GM12878 (cell line): ENCODE data around the gene MAPT. TPM values are rescaled to one million over a fixed set of nuclear protein-coding genes. Genes with fewer than 3 reads are reported as not detected.

Source experiments
- ATAC-seq: fragments of 200-7000 bp; cut with Tn5 transposase; 3 replicates; pipeline ENCODE4 v1.9.1; 2020; ENCODE audit warnings: mild to moderate bottlenecking, moderate library complexity
- BruUV-seq: library from RNA; stranded (reverse); fragments of 400-500 nt; replicated peaks from 2 replicates; lab custom pipeline; 2021; lab: Mats Ljungman, UMichigan
- CTCF ChIA-PET: fragments of 300-600 bp; sonication (Branson Sonifier 250); formaldehyde crosslinking; extraction: SDS; loops from one replicate; lab custom pipeline; 2021; ENCODE audit warnings: inconsistent platforms; lab: Yijun Ruan, JAX
- POLR2A ChIA-PET: fragments of 350-600 bp; formaldehyde crosslinking; extraction: SDS; loops from one replicate; lab custom pipeline; 2021; ENCODE audit warnings: inconsistent platforms; lab: Charles Lee
- RAD21 ChIA-PET: fragments of 300-600 bp; sonication (Branson Sonifier 250); formaldehyde crosslinking; loops from one replicate; lab custom pipeline; 2023; ENCODE audit warnings: antibody characterized with exemption; ENCODE audit not compliant: unreplicated experiment; lab: Charles Lee
- SMC1A ChIA-PET: fragments of 300-600 bp; sonication (Branson Sonifier 250); formaldehyde crosslinking; loops from one replicate; lab custom pipeline; 2023; ENCODE audit not compliant: unreplicated experiment, uncharacterized antibody; lab: Charles Lee
- DNase-seq: peaks from one replicate; pipeline ENCODE4 v3.0.0-alpha.2; 2011; ENCODE audit warnings: low read depth, low spot score
- FAIRE-seq: peaks from 3 replicates; lab custom pipeline; 2011; peaks lifted over from hg19 to GRCh38; lab: Jason Lieb, UNC
- H2AFZ ChIP-seq: 2 replicates; pipeline ENCODE4 v1.6.0; 2011; ENCODE audit warnings: low read depth, low read length, control low read depth; ENCODE audit not compliant: control insufficient read depth
- H3K27ac ChIP-seq: 2 replicates; pipeline ENCODE4 v1.5.1; 2011; ENCODE audit warnings: control low read depth; ENCODE audit not compliant: control insufficient read depth, insufficient read depth
- H3K27me3 ChIP-seq, 2 experiments: replicated peaks in 1 of 2; 2 replicates each; pipeline versions ENCODE4 v1.6.0 to v1.6.1; 2011; ENCODE audit warnings: low read length in 1 of 2; ENCODE audit not compliant: control insufficient read depth in 2 of 2, insufficient read depth in 2 of 2
- H3K36me3 ChIP-seq, 2 experiments: 2 replicates each; pipeline ENCODE4 v1.5.1; 2011; ENCODE audit warnings: low read length in 1 of 2; ENCODE audit not compliant: control insufficient read depth in 2 of 2, insufficient read depth in 2 of 2
- H3K4me1 ChIP-seq: 2 replicates; pipeline ENCODE4 v1.6.1; 2011; ENCODE audit warnings: mild to moderate bottlenecking, low read length, moderate library complexity, mixed read lengths; ENCODE audit not compliant: control insufficient read depth, insufficient read depth
- H3K4me2 ChIP-seq: 2 replicates; pipeline ENCODE4 v1.6.0; 2011; ENCODE audit warnings: control low read depth; ENCODE audit not compliant: control insufficient read depth, insufficient read depth
- H3K4me3 ChIP-seq: fragments of 200-600 bp; sonication (generic); 2 replicates; pipeline ENCODE4 v1.5.1; 2016
- H3K79me2 ChIP-seq: 2 replicates; pipeline ENCODE4 v1.6.0; 2011; ENCODE audit warnings: low read length; ENCODE audit not compliant: control insufficient read depth, insufficient read depth
- H3K9ac ChIP-seq: 2 replicates; pipeline ENCODE4 v1.8.0; 2011; ENCODE audit warnings: low read length, control low read depth, mixed read lengths; ENCODE audit not compliant: control insufficient read depth, insufficient read depth
- H3K9me3 ChIP-seq: replicated peaks from 3 replicates; pipeline ENCODE4 v1.5.1; 2011; ENCODE audit warnings: mild to moderate bottlenecking, low read length; ENCODE audit not compliant: control insufficient read depth, insufficient read depth
- H4K20me1 ChIP-seq: 2 replicates; pipeline ENCODE4 v1.6.0; 2011; ENCODE audit not compliant: control insufficient read depth, insufficient read depth
- BCL11A ChIP-seq: IDR thresholded peaks from 2 replicates; pipeline ENCODE4 v1.6.1; 2011; ENCODE audit warnings: low read depth, low read length
- BMI1 ChIP-seq: fragments of 450-650 bp; IDR thresholded peaks from 2 replicates; pipeline ENCODE4 v1.6.1; 2016; ENCODE audit warnings: mild to moderate bottlenecking, moderate library complexity, borderline replicate concordance
- BRCA1 ChIP-seq: IDR thresholded peaks from 2 replicates; pipeline ENCODE4 v1.6.1; 2011; ENCODE audit warnings: low read depth, low read length, improper control_type of control experiment
- CBX3 ChIP-seq: fragments of 200-600 bp; sonication (generic); IDR thresholded peaks from 2 replicates; pipeline ENCODE4 v1.6.1; 2016; ENCODE audit warnings: low read depth, borderline replicate concordance
- EGR1 ChIP-seq, 2 experiments: IDR thresholded peaks; 1 replicate in 1 of 2; 2 replicates in 1 of 2; pipeline ENCODE4 v1.6.1; 2011 to 2012; ENCODE audit warnings: low read depth in 2 of 2, low read length in 2 of 2, borderline replicate concordance in 1 of 2, mild to moderate bottlenecking in 1 of 2, moderate library complexity in 1 of 2
- HCFC1 ChIP-seq: fragments of 150-350 bp; IDR thresholded peaks from 2 replicates; pipeline ENCODE4 v1.6.1; 2014; ENCODE audit warnings: low read length
- MTA3 ChIP-seq: IDR thresholded peaks from 2 replicates; pipeline ENCODE4 v1.6.1; 2012; ENCODE audit warnings: low read length, inconsistent platforms, borderline replicate concordance
- NR2C1 ChIP-seq: fragments of 450-650 bp; IDR thresholded peaks from 2 replicates; pipeline ENCODE4 v1.6.1; 2017; ENCODE audit warnings: antibody characterized with exemption, mild to moderate bottlenecking, moderate library complexity
- PML ChIP-seq: IDR thresholded peaks from 2 replicates; pipeline ENCODE4 v1.6.1; 2012; ENCODE audit warnings: low read length, inconsistent platforms
- TBL1XR1 ChIP-seq: IDR thresholded peaks from 2 replicates; pipeline ENCODE4 v1.6.1; 2012; ENCODE audit warnings: low read depth, low read length, improper control_type of control experiment
- TCF7 ChIP-seq: IDR thresholded peaks from 2 replicates; pipeline ENCODE4 v1.6.1; 2014; ENCODE audit warnings: antibody characterized with exemption, borderline replicate concordance
- whole genome bisulfite sequencing: methylation state at CpG from one replicate; pipeline ENCODE4 v1.1.6; 2016; ENCODE audit warnings: low lambda C conversion rate; ENCODE audit not compliant: insufficient replicate concordance, insufficient coverage; ENCODE audit errors: missing lambda C conversion rate; 5-methylcytosine and 5-hydroxymethylcytosine counted together
- in situ Hi-C: fragments of 300-500 bp; cut with MboI; formaldehyde crosslinking; loops from 9 replicates; pipeline ENCODE4 v1.14.3; 2018; ENCODE audit warnings: mixed read lengths
- intact Hi-C: fragments of 100-400 bp; cut with micrococcal nuclease; formaldehyde crosslinking; loops from one replicate; pipeline ENCODE4 v1.14.2; 2022; ENCODE audit not compliant: unreplicated experiment
- polyA plus RNA-seq, 11 experiments: library from polyadenylated mRNA; depleted of rRNA in 4 of 11; unstranded in 6 of 11; stranded (reverse) in 5 of 11; fragments of >200 nt; fragmentation: Nextera tagmentation in 4 of 11; fragmentation: Illumina TruSeq in 1 of 11; extraction: Ambion mirVana in 4 of 11; extraction: Trizol in 1 of 11; gene quantifications; 1 replicate in 1 of 11; 2 replicates in 10 of 11; pipeline versions ENCODE4 v1.2.1 to v1.2.3, GENCODE V29; 2011 to 2016; ENCODE audit warnings: inconsistent platforms in 2 of 11, missing spikeins in 2 of 11, low read depth in 1 of 11
- total RNA-seq, 4 experiments: library from RNA; depleted of rRNA in 3 of 4; stranded (reverse); fragments of >200 nt in 3 of 4; fragmentation: Illumina TruSeq in 1 of 4; extraction: Trizol in 1 of 4; gene quantifications; 2 replicates each; pipeline versions ENCODE4 v1.2.1 to v1.2.3, GENCODE V29; 2013 to 2021
- TF ChIP-seq, protein P1 (sequence below): IDR thresholded peaks from 2 replicates; pipeline ENCODE4 v1.6.1; 2011; ENCODE audit warnings: low read depth, mild to moderate bottlenecking, low read length, moderate library complexity, borderline replicate concordance; ENCODE audit errors: extremely low read depth
- TF ChIP-seq, protein P2 (sequence below): IDR thresholded peaks from 2 replicates; pipeline ENCODE4 v1.6.1; 2012; ENCODE audit warnings: low read depth, low read length, improper control_type of control experiment

Gene MAPT
- total and polyA plus RNA-seq, 10 of the 15 experiments (the other 5 are each of a cell fraction or from before 2014, with no cell fraction given) = under 0.01 to 0.05 (median 0.03) TPM; not detected in 7

DNA sequence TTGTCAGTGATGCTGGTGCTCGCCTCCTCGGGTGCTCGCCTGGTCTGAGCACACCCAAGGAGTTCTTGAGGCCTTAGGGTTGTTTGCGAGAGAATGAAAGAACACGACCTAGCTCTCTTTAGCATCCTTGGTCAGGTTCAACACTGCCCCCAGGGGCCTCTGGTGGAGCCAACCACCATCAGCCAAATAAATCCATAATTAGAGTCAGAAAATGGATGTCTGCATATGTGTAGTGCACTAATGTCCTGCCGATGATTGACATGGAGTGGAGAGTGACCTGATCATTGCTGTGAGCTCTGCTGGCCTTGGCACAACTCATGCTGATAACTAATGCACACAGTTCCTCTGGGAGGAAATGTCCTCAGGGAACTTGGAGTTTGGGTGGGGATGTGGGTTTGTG, 96.5 kb downstream of the MAPT start (continued):
- TF ChIP-seq NR2C1 = no peak
- TF ChIP-seq BCL11A = no peak
- TF ChIP-seq, protein P1, sequence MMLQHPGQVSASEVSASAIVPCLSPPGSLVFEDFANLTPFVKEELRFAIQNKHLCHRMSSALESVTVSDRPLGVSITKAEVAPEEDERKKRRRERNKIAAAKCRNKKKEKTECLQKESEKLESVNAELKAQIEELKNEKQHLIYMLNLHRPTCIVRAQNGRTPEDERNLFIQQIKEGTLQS = no peak
- no peak for TF ChIP-seq MTA3

DNA sequence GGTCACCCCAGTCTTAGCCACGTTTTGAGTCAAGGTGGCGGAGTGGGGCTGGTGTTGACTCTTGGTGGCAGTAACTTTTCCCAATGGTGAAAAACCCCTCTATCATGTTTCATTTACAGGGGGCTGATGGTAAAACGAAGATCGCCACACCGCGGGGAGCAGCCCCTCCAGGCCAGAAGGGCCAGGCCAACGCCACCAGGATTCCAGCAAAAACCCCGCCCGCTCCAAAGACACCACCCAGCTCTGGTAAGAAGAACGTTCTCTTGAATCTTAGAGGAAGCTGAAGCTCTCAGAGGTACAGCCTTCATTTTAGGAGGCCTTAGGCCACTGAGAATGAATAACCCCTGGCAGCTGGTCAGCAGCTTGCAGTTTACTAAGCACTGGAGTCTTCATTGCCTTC, 97.0 kb downstream of the MAPT start:
- POLR2A ChIA-PET = no interaction called here
- Histone ChIP-seq H3K79me2 (no peaks in the 10 kb centered on the region), H3K4me3 (no peak overlapping the region), H3K9me3 (no peaks in the 10 kb centered on the region), H3K4me2 (no peak overlapping the region), H3K9ac (no peak overlapping the region), H2AFZ (no peak overlapping the region), H3K27me3 (no peaks in the 10 kb centered on the region), H3K27ac (no peak overlapping the region), H3K4me1 (no peaks in the 10 kb centered on the region), H4K20me1 (no peaks in the 10 kb centered on the region), H3K36me3 (no peaks in the 10 kb centered on the region)
- TF ChIP-seq TCF7 (no peak), TBL1XR1 (no peak), BRCA1 (no peak), CBX3 (no peak), PML (no peak), BMI1 (no peak), HCFC1 (no peak), EGR1 (IDR thresholded peaks at IDR 0.05; ENCODE audit: borderline replicate concordance in 1 of 2, low read depth in 2 of 2, low read length in 2 of 2) (no peak)
- TF ChIP-seq, protein P2, sequence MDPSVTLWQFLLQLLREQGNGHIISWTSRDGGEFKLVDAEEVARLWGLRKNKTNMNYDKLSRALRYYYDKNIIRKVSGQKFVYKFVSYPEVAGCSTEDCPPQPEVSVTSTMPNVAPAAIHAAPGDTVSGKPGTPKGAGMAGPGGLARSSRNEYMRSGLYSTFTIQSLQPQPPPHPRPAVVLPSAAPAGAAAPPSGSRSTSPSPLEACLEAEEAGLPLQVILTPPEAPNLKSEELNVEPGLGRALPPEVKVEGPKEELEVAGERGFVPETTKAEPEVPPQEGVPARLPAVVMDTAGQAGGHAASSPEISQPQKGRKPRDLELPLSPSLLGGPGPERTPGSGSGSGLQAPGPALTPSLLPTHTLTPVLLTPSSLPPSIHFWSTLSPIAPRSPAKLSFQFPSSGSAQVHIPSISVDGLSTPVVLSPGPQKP = no peak
- CTCF ChIA-PET = interaction anchor here (1.7 kb wide), 1 partner anchor 11 kb away, joined by 6 read pairs; no protein-coding TSS in a partner anchor
- in situ Hi-C loops (no loop called here), intact Hi-C loops (no loop called here)
- no TSS peak for BruUV-seq
- SMC1A ChIA-PET = interaction anchor here (1.7 kb wide), 1 partner anchor 9 kb away, joined by 3 read pairs; no protein-coding TSS in a partner anchor
- no peak for DNase-seq
- 71% methylated on average over 10 of the region's 10 CpGs for WGBS
- no peak for FAIRE-seq
- RAD21 ChIA-PET = interaction anchor here (0.7 kb wide), 1 partner anchor 119 kb away, joined by 3 read pairs; no protein-coding TSS in a partner anchor
- no peak for ATAC-seq
